Activated T-cell treated with anti-CD3 and anti-CD28 coated beads, Interleukin-2, amount 50 U/mL, for 72 hours (primary cell): ENCODE measurements around the gene LRRC36. TPM values are rescaled to one million over a fixed set of nuclear protein-coding genes. Genes with fewer than 3 reads are reported as not detected.
"Not testable (repeated sequence)": the region's sequence is repeated elsewhere in the genome, so short reads cannot be mapped to it uniquely, and the experiment has no call there.

Experiments used
- ATAC-seq, 2 donors: fragments of 150-1000 bp; cut with Tn5 transposase; replicated peaks in 1 of 2; 2 replicates each; pipeline ENCODE4 v1.10.0; 2021; ENCODE audit warnings: moderate library complexity in 2 of 2, mild to moderate bottlenecking in 1 of 2
- DNase-seq, 2 donors: peaks; one replicate each; pipeline ENCODE4 v3.0.0; 2021 to 2022; ENCODE audit warnings: mixed read lengths in 1 of 2
- H3K27ac Mint-ChIP-seq: one replicate; pipeline ENCODE4 v1.8.0; 2022; ENCODE audit warnings: mild to moderate bottlenecking, moderate library complexity, mixed read lengths
- H3K27me3 Mint-ChIP-seq: one replicate; pipeline ENCODE4 v1.8.0; 2022; ENCODE audit warnings: low read depth, mixed read lengths
- H3K36me3 Mint-ChIP-seq, 2 donors: one replicate each; pipeline ENCODE4 v1.8.0; 2022; ENCODE audit warnings: mixed read lengths in 2 of 2, mild to moderate bottlenecking in 1 of 2; ENCODE audit not compliant: insufficient read depth in 2 of 2
- H3K4me1 Mint-ChIP-seq: one replicate; pipeline ENCODE4 v1.8.0; 2022; ENCODE audit warnings: low read depth, mixed read lengths
- H3K4me3 Mint-ChIP-seq, 2 donors: one replicate each; pipeline ENCODE4 v1.8.0; 2022; ENCODE audit warnings: mild to moderate bottlenecking in 2 of 2, mixed read lengths in 2 of 2, moderate library complexity in 2 of 2
- H3K9me3 Mint-ChIP-seq, 2 donors: one replicate each; pipeline ENCODE4 v1.8.0; 2022; ENCODE audit warnings: mixed read lengths in 2 of 2
- total RNA-seq, 2 donors: library from RNA; stranded (reverse); gene quantifications; one replicate each; pipeline ENCODE4 v1.2.3, GENCODE V29; 2022

LRRC36 gene
- total RNA-seq, 2 donors from 2014 or later = 3.1 to 4.4 TPM

GRCh38 chr16:67413978-67414911 lies 87.6 kb downstream of the LRRC36 start:
- Mint-ChIP-seq H3K36me3 (no peaks in the 10 kb centered on the region), H3K9me3 (no peaks in the 10 kb centered on the region), H3K27me3 (peaks cover 51% of the 10 kb centered on the region), H3K4me1 (peaks cover 11% of the 10 kb centered on the region), H3K4me3 (no peak overlapping the region), H3K27ac (no peak overlapping the region)
- no peak for DNase-seq
- ATAC-seq = no peak

DNA sequence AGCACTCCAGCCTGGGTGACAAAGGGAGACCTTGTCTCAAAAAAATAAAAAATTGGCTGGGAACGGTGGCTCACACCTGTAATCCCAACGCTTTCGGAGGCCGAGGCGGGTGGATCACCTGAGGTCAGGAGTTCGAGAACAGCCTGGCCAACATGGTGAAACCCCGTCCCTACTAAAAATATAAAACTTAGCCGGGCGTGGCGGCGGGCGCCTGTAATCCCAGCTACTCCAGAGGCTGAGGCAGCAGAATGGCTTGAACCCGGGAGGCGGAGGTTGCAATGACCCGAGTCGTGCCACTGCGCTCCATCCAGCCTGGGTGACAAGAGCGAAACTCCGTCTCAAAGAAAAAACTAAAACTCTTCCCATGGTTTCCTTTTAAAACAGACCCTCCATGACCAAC lies 88.8 kb downstream of the LRRC36 start:
- not testable (repeated sequence) for H3K27ac Mint-ChIP-seq, H3K9me3 Mint-ChIP-seq, DNase-seq, H3K36me3 Mint-ChIP-seq, ATAC-seq
- Mint-ChIP-seq H3K4me1 (peaks cover 11% of the 10 kb centered on the region), H3K4me3 (peak overlapping the region; percentile 66 to 67), H3K27me3 (peaks cover 57% of the 10 kb centered on the region)

GRCh38 chr16:67415872-67416793 lies 89.5 kb downstream of the LRRC36 start, which contains the start of gene ZDHHC1:
Gene ZDHHC1, minus strand, starts transcription at chr16:67416477. Its CDS starts 8,702 bp downstream, at chr16:67407775.
- no peak within 1 kb of the TSS for H3K27ac Mint-ChIP-seq
- peak within 1 kb of the TSS; percentile 81 to 89 for H3K4me3 Mint-ChIP-seq
- DNase-seq (peak; percentile 70 to 80), ATAC-seq (peak; percentile 96 to 98)
- peaks cover 11% of the 10 kb centered on the region for H3K4me1 Mint-ChIP-seq
- H3K9me3 Mint-ChIP-seq = no peaks in the 10 kb centered on the region
- no peaks in the 10 kb centered on the region for H3K36me3 Mint-ChIP-seq
- peaks cover 52% of the 10 kb centered on the region for H3K27me3 Mint-ChIP-seq

DNA sequence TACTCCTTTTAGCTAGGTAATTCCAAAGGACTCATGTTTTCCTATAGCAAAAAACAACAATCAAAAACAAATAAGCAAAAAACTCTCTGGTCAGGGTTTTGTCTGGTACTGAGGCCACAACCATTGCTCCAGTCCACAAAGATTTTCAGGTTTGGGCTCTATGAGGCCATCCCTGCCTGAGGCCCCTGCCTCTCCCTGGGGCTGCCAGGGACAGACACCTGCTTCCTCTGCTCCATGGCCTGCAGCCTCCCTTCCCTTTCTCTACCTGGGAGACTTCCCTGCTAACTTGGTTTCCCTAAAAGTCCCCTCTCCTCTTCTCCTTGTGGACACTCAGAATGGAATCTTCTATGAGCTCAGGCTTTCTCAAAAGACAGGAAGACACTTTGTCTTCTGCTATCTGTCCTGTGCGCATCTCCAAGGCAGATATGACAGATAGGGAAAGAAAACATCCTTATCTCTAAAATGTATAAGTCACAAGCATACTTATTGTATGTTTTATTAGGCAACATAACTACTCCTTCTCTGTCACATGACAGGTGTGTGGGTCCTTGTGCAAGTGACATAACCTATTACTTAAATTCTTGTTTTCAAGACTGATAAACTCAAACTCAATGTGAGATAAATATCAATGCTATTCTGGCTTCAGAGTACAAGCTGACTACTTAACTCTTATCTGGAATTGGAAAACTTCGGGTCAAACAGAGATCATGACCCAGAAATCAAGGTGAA lies 90.9 kb downstream of the LRRC36 start:
- DNase-seq = no peak
- Mint-ChIP-seq H3K27ac (no peak overlapping the region), H3K27me3 (peaks cover 50% of the 10 kb centered on the region), H3K36me3 (no peaks in the 10 kb centered on the region), H3K4me3 (peak overlapping the region; percentile 11 to 19), H3K4me1 (peaks cover 11% of the 10 kb centered on the region), H3K9me3 (no peaks in the 10 kb centered on the region)
- no peak for ATAC-seq

- ATAC-seq = no peak
- no peak for DNase-seq
- H3K9me3 Mint-ChIP-seq = no peaks in the 10 kb centered on the region
- peaks cover 11% of the 10 kb centered on the region for H3K4me1 Mint-ChIP-seq
- H3K27me3 Mint-ChIP-seq = peaks cover 35% of the 10 kb centered on the region
- no peaks in the 10 kb centered on the region for H3K36me3 Mint-ChIP-seq
- H3K4me3 Mint-ChIP-seq = no peak overlapping the region
- H3K27ac Mint-ChIP-seq = no peak overlapping the region
These were observed 92.9 kb downstream of the LRRC36 start for GRCh38 chr16:67419502-67419901.

GRCh38 chr16:67419931-67420330 lies 93.3 kb downstream of the LRRC36 start:
- Mint-ChIP-seq H3K36me3 (no peaks in the 10 kb centered on the region), H3K27ac (no peak overlapping the region), H3K9me3 (no peaks in the 10 kb centered on the region), H3K27me3 (peaks cover 32% of the 10 kb centered on the region), H3K4me1 (peaks cover 11% of the 10 kb centered on the region), H3K4me3 (no peak overlapping the region)
- no peak for DNase-seq
- ATAC-seq = no peak

DNA sequence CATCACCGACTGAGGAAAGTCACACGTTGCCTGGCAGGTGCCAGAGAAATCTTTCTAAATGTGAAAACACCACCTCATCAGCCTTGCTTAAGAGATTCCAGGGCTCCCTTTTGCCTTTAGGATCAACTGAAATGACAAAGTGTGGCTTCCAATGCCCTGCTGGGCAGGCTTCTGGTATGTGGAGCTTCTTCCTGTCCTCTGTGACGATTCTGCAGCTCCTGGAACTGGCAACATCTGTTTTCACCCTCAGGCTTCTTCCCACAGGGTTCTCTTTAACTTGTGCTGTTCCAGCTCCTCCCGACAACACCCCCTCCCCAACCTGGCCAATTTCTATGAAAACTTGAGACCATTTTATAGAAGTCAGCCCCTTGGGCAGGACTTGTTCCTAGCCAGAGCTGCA lies 94.4 kb downstream of the LRRC36 start:
- peaks cover 5% of the 10 kb centered on the region for H3K4me1 Mint-ChIP-seq

DNA sequence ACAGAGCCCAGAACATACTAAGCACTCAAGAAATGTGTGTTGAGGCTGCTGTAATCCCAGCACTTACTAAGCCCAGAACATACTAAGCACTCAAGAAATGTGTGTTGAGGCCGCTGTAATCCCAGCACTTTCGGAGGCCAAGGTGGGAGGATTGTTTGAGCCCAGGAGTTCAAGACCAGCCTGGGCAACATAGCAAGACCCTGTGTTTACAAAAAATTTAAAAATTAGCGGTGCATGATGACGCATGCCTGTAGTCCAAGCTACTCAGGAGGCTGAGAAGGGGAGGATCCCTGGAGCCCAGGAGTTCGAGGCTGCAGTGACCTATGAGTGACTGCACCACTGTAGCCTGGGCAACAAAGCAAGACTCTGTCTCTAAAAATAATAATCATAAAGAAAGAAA lies 96.4 kb downstream of the LRRC36 start:
- Mint-ChIP-seq H3K36me3 (no peaks in the 10 kb centered on the region), H3K4me3 (no peak overlapping the region), H3K27ac (no peak overlapping the region), H3K27me3 (peaks cover 17% of the 10 kb centered on the region), H3K9me3 (no peaks in the 10 kb centered on the region), H3K4me1 (no peaks in the 10 kb centered on the region)
- DNase-seq (no peak), ATAC-seq (no peak)

More for the DNA sequence above, 94.4 kb downstream of the LRRC36 start:
- H3K36me3 Mint-ChIP-seq = no peaks in the 10 kb centered on the region
- DNase-seq (no peak), ATAC-seq (no peak)
- H3K27me3 Mint-ChIP-seq = peaks cover 22% of the 10 kb centered on the region
- H3K4me3 Mint-ChIP-seq = no peak overlapping the region
- H3K27ac Mint-ChIP-seq = no peak overlapping the region
- H3K9me3 Mint-ChIP-seq = no peaks in the 10 kb centered on the region

- H3K9me3 Mint-ChIP-seq = no peaks in the 10 kb centered on the region
- H3K27ac Mint-ChIP-seq = no peak overlapping the region
- DNase-seq (no peak), ATAC-seq (no peak)
- no peak overlapping the region for H3K4me3 Mint-ChIP-seq
- H3K27me3 Mint-ChIP-seq = peaks cover 21% of the 10 kb centered on the region
- H3K4me1 Mint-ChIP-seq = no peaks in the 10 kb centered on the region
- no peaks in the 10 kb centered on the region for H3K36me3 Mint-ChIP-seq
These were observed 97.1 kb downstream of the LRRC36 start for GRCh38 chr16:67423611-67424260.

- Mint-ChIP-seq H3K4me3 (no peak overlapping the region), H3K9me3 (no peaks in the 10 kb centered on the region), H3K36me3 (no peaks in the 10 kb centered on the region), H3K27me3 (peaks cover 24% of the 10 kb centered on the region), H3K27ac (no peak overlapping the region), H3K4me1 (no peaks in the 10 kb centered on the region)
- ATAC-seq (no peak), DNase-seq (no peak)
These were observed 97.6 kb downstream of the LRRC36 start for GRCh38 chr16:67424261-67424615.

GRCh38 chr16:67425061-67425460 lies 98.4 kb downstream of the LRRC36 start:
- DNase-seq = no peak
- peaks cover 26% of the 10 kb centered on the region for H3K27me3 Mint-ChIP-seq
- ATAC-seq = no peak
- peaks cover 4% of the 10 kb centered on the region for H3K4me1 Mint-ChIP-seq
- H3K9me3 Mint-ChIP-seq = no peaks in the 10 kb centered on the region
- H3K4me3 Mint-ChIP-seq = no peak overlapping the region
- no peaks in the 10 kb centered on the region for H3K36me3 Mint-ChIP-seq
- no peak overlapping the region for H3K27ac Mint-ChIP-seq

DNA sequence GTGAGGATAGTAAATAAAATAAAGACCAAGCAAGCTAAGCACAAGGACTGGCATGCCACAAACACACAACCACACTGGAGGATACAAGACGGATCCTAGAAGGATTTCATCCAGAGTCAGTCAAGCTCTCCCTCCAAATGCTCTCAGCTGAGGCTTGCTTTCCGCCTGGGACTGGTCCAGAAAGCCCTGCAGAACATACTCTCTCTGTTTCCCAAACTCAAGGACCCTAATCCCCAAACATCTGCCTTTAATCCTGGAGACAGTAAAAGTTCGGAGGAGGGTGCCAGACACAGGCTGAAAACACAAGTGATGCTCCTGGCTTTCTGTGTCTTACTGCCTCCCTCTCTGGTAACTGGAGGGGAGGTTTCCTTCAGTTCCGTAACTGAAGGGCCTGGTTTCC lies 99.0 kb downstream of the LRRC36 start:
- H3K4me3 Mint-ChIP-seq = no peak overlapping the region
- no peaks in the 10 kb centered on the region for H3K9me3 Mint-ChIP-seq
- DNase-seq (no peak), ATAC-seq (no peak)
- no peak overlapping the region for H3K27ac Mint-ChIP-seq
- H3K36me3 Mint-ChIP-seq = no peaks in the 10 kb centered on the region
- peaks cover 30% of the 10 kb centered on the region for H3K27me3 Mint-ChIP-seq
- peaks cover 4% of the 10 kb centered on the region for H3K4me1 Mint-ChIP-seq
